ENCODE data around the gene ANAPC2. TPM values are rescaled to one million over a fixed set of nuclear protein-coding genes. Genes with fewer than 3 reads are reported as not detected.

The ANAPC2 gene
- total and polyA plus RNA-seq, 4 donors, result 18.4 to 69.8 (median 44.2) TPM

DNA sequence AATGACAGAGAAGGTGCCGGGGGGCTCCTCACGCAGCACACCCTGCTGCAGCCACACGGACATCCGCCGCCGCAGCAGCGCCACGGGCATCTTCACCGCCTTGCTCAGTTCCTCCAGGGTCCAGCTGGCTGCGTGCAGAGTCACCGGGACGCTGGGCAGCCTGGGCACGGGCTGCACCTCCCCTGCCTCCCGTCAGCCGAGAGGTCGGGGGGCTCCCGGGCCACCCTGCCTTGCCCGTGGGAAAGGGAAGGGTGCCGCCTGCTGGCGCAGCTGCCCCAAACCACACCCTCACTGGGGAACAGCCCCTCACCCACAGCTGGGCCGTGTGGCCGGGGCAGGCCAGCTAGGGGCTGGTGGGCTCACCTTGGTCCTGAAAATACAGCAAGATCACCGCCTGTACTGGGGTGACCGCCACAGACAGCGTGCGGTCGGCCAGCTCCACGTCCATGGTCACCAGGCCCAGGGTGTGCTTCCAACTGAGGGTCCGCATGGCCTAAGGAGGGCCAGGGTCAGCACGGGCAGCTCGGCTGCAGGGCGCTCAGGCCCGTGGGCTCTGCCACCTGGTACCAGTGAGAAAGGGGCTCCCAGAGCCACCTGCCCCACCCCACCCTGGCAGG lies 12.9 kb downstream of the ANAPC2 start:
- no peak overlapping the region for H3K4me3 ChIP-seq (ENCODE audit: low read depth, low read length)
- WGBS (ENCODE audit: insufficient coverage), result 39% methylated on average over 30 of the region's 33 CpGs
- H3K36me3 ChIP-seq (ENCODE audit: control insufficient read depth, insufficient read depth, low read length), result peaks cover 64% of the 10 kb centered on the region
- DNase-seq (ENCODE audit: low read depth in 4 of 6, low spot score in 6 of 6), result no peak
- H3K4me1 ChIP-seq (ENCODE audit: control insufficient read depth, insufficient read depth, low read length), result peaks cover 7% of the 10 kb centered on the region
- no peaks in the 10 kb centered on the region for H3K9me3 ChIP-seq (ENCODE audit: control insufficient read depth, insufficient read depth, low read length)
- no peak overlapping the region for H3K27ac ChIP-seq (ENCODE audit: low read depth, low read length)
- H3K27me3 ChIP-seq (ENCODE audit: control insufficient read depth, insufficient read depth, low read length), result peaks cover 3% of the 10 kb centered on the region

DNA sequence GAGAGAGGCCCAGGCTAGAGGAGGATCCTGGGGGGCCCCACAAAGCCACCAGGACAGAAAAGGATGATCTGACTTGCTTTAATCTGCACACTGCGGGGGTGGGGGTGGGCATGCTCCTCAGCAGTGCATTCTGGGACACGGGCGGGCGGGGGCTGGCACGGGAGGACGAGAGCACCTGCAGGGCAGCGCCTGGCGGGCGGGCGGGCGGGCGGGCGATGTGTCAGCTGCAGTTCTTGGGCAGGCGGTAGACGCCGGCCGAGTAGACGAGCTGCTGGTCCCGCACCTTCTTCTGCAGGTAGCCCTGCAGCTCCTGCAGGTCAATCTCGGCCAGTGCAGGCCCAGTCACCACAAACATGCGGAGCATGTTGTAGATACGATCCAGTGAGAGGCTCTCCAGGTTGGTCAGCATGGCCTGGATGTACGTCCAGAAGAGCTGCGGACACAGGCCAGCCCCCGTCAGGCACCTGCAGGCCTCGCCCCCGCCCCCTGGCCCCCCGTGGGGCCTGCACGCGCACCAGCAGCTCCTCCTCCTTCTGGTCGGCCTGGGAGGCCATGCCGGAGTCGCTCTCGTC lies 13.6 kb downstream of the ANAPC2 start:
- Histone ChIP-seq H3K4me3 (ENCODE audit: low read depth, low read length) (no peak overlapping the region), H3K27ac (ENCODE audit: low read depth, low read length) (no peak overlapping the region), H3K27me3 (ENCODE audit: control insufficient read depth, insufficient read depth, low read length) (peaks cover 8% of the 10 kb centered on the region), H3K4me1 (ENCODE audit: control insufficient read depth, insufficient read depth, low read length) (peaks cover 13% of the 10 kb centered on the region), H3K36me3 (ENCODE audit: control insufficient read depth, insufficient read depth, low read length) (peaks cover 57% of the 10 kb centered on the region), H3K9me3 (ENCODE audit: control insufficient read depth, insufficient read depth, low read length) (no peaks in the 10 kb centered on the region)
- WGBS (ENCODE audit: insufficient coverage), result 31% methylated on average over 33 of the region's 34 CpGs
- no peak for DNase-seq (ENCODE audit: low read depth in 4 of 6, low spot score in 6 of 6)

GRCh38 chr9:137173796-137174664 lies 14.3 kb downstream of the ANAPC2 start:
- Histone ChIP-seq H3K9me3 (ENCODE audit: control insufficient read depth, insufficient read depth, low read length) (no peaks in the 10 kb centered on the region), H3K27ac (ENCODE audit: low read depth, low read length) (no peak overlapping the region), H3K4me3 (ENCODE audit: low read depth, low read length) (no peak overlapping the region), H3K36me3 (ENCODE audit: control insufficient read depth, insufficient read depth, low read length) (peaks cover 50% of the 10 kb centered on the region), H3K4me1 (ENCODE audit: control insufficient read depth, insufficient read depth, low read length) (peaks cover 13% of the 10 kb centered on the region), H3K27me3 (ENCODE audit: control insufficient read depth, insufficient read depth, low read length) (peaks cover 8% of the 10 kb centered on the region)
- no peak for DNase-seq (ENCODE audit: low read depth in 4 of 6, low spot score in 6 of 6)
- WGBS (ENCODE audit: insufficient coverage), result 80% methylated on average over 45 of the region's 45 CpGs

GRCh38 chr9:137172901-137173795 lies 15.2 kb downstream of the ANAPC2 start:
- 83% methylated on average over 20 of the region's 21 CpGs for WGBS (ENCODE audit: insufficient coverage)
- Histone ChIP-seq H3K9me3 (ENCODE audit: control insufficient read depth, insufficient read depth, low read length) (no peaks in the 10 kb centered on the region), H3K27ac (ENCODE audit: low read depth, low read length) (no peak overlapping the region), H3K4me3 (ENCODE audit: low read depth, low read length) (no peak overlapping the region), H3K27me3 (ENCODE audit: control insufficient read depth, insufficient read depth, low read length) (peaks cover 12% of the 10 kb centered on the region), H3K4me1 (ENCODE audit: control insufficient read depth, insufficient read depth, low read length) (peaks cover 15% of the 10 kb centered on the region), H3K36me3 (ENCODE audit: control insufficient read depth, insufficient read depth, low read length) (peaks cover 41% of the 10 kb centered on the region)
- no peak for DNase-seq (ENCODE audit: low read depth in 4 of 6, low spot score in 6 of 6)

GRCh38 chr9:137171149-137171900 lies 17.0 kb downstream of the ANAPC2 start:
- H3K4me1 ChIP-seq (ENCODE audit: control insufficient read depth, insufficient read depth, low read length), result peaks cover 27% of the 10 kb centered on the region
- peaks cover 28% of the 10 kb centered on the region for H3K36me3 ChIP-seq (ENCODE audit: control insufficient read depth, insufficient read depth, low read length)
- no peak overlapping the region for H3K27ac ChIP-seq (ENCODE audit: low read depth, low read length)
- peaks cover 22% of the 10 kb centered on the region for H3K27me3 ChIP-seq (ENCODE audit: control insufficient read depth, insufficient read depth, low read length)
- H3K4me3 ChIP-seq (ENCODE audit: low read depth, low read length), result no peak overlapping the region
- H3K9me3 ChIP-seq (ENCODE audit: control insufficient read depth, insufficient read depth, low read length), result no peaks in the 10 kb centered on the region
- no peak for DNase-seq (ENCODE audit: low read depth in 4 of 6, low spot score in 6 of 6)
- 84% methylated on average over 22 of the region's 22 CpGs for WGBS (ENCODE audit: insufficient coverage)

DNA sequence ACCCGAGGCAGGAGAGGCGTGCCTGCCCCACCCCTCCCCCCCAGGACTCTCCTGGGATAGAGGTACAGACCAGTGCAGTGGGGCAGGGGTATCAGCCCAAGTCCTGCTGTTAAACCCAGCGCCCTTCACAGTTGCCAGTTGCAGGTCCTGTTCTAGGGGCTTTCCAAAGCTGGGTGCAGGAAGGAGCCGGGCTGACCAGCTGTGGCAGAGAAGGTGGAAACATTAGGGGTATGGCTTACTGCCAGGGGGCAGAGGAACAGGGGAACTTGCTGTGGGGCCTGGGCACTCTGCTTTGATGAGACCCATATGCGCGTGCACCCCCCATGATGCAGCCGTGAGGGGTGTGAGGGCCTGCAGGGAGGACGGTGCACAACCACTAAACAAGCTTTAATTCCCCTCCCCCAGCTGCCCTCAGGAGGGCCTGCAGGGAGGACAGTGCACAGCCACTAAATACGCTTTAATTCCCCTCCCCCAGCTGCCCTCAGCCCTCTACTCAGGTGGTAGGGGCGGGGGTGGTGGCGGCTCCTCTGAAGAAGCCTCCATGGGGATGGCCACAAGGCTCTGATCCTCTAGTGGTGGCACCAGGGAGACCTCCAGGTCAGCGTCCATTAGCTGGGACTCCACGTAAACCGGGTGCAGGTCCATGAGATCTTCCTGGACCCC lies 17.7 kb downstream of the ANAPC2 start:
- WGBS (ENCODE audit: insufficient coverage), result 51% methylated on average over 7 of the region's 14 CpGs
- H3K27me3 ChIP-seq (ENCODE audit: control insufficient read depth, insufficient read depth, low read length), result peaks cover 27% of the 10 kb centered on the region

GRCh38 chr9:137169896-137170358 lies 18.4 kb downstream of the ANAPC2 start, which contains the start of gene LRRC26:
LRRC26 (minus strand) TSS chr9:137170051; CDS start chr9:137169943, 108 bp downstream.
- peaks cover 25% of the 10 kb centered on the region for H3K4me1 ChIP-seq (ENCODE audit: control insufficient read depth, insufficient read depth, low read length)
- H3K27me3 ChIP-seq (ENCODE audit: control insufficient read depth, insufficient read depth, low read length), result peaks cover 31% of the 10 kb centered on the region
- no peak within 1 kb of the TSS for H3K27ac ChIP-seq (ENCODE audit: low read depth, low read length)
- 7% methylated on average over 40 of the region's 41 CpGs for WGBS (ENCODE audit: insufficient coverage)
- no peak for DNase-seq (ENCODE audit: low read depth in 4 of 6, low spot score in 6 of 6)
- no peaks in the 10 kb centered on the region for H3K9me3 ChIP-seq (ENCODE audit: control insufficient read depth, insufficient read depth, low read length)
- peaks cover 29% of the 10 kb centered on the region for H3K36me3 ChIP-seq (ENCODE audit: control insufficient read depth, insufficient read depth, low read length)
- H3K4me3 ChIP-seq (ENCODE audit: low read depth, low read length), result no peak within 1 kb of the TSS

More for the DNA sequence above, 17.7 kb downstream of the ANAPC2 start:
- DNase-seq (ENCODE audit: low read depth in 4 of 6, low spot score in 6 of 6), result no peak
- H3K9me3 ChIP-seq (ENCODE audit: control insufficient read depth, insufficient read depth, low read length), result no peaks in the 10 kb centered on the region
- no peak overlapping the region for H3K4me3 ChIP-seq (ENCODE audit: low read depth, low read length)
- no peak overlapping the region for H3K27ac ChIP-seq (ENCODE audit: low read depth, low read length)
- H3K4me1 ChIP-seq (ENCODE audit: control insufficient read depth, insufficient read depth, low read length), result peaks cover 29% of the 10 kb centered on the region
- peaks cover 29% of the 10 kb centered on the region for H3K36me3 ChIP-seq (ENCODE audit: control insufficient read depth, insufficient read depth, low read length)

All from spinal cord (tissue), 10 donors.